Measurements from ENCODE around the gene CUX1.

Gene CUX1

DNA sequence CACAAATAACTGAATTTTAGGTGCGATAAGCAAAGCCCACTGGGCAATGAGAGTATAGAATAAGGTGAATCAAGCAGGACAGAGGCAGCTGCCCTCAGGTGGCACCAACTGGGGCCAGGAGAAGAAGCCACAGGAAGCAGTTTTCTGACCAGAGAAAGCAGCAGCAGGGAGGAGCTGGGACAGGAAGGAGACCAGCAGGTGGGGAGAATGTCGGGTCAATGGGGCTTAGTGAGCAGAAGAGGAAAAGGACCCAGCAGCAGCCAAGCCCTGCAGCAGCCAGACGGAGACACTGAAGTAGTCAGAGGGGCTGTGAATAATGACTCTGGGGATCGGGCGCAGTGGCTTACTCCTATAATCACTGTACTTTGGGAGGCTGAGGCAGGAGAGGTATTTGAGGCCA is 259.7 kb downstream of the CUX1 start:
- no peak for DNase-seq (ENCODE audit: low read depth)
- TF ChIP-seq CTCF (conservative IDR thresholded peaks at IDR 0.05; ENCODE audit: control insufficient read depth, insufficient read depth, low read depth, low read length): no peak
- H3K4me3 ChIP-seq (ENCODE audit: control insufficient read depth, low read depth, low read length): no peak overlapping the region

DNA sequence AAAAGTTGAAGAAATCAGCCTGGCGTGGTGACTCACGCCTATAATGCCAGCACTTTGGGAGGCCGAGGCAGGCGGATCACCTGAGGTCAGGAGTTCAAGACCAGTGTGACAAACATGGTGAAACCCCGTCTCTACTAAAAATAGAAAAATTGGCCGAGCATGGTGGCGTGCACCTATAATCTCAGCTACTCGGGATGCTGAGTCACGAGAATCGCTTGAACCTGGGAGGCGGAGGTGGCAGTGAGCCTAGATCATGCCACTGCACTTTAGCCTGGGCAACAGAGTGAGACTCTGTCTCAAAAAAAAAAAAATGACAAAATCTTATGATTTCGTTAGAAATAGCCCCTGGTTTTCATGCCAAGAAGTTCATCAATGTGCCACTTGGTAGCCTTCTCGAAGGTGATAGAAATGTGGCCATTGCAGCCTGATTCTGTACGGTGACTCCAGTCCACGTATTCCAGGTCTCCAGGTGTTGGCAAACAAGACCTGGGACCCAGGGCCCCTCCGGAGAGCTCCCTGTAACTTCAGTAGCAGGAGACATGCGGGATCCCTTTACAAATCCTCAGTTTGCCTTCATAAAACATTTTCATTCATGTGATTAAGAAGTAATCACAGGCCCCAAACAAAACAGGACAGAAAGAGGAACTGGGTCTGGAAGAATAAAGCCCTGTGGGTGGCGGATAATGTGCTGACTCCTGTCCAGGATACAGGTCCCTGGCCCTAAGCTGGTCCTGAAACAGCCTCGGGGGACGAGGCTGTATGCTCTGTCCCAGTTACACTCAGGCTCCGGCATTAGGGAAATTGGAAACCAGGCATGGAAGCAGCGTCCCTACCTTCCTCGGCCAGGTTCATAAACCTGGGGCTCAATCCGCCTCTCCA is 262.0 kb downstream of the CUX1 start:
- no peak overlapping the region for H3K4me3 ChIP-seq (ENCODE audit: control insufficient read depth, low read depth, low read length)
- no peak for DNase-seq (ENCODE audit: low read depth)
- no peak for TF ChIP-seq CTCF (conservative IDR thresholded peaks at IDR 0.05; ENCODE audit: control insufficient read depth, insufficient read depth, low read depth, low read length)

DNA sequence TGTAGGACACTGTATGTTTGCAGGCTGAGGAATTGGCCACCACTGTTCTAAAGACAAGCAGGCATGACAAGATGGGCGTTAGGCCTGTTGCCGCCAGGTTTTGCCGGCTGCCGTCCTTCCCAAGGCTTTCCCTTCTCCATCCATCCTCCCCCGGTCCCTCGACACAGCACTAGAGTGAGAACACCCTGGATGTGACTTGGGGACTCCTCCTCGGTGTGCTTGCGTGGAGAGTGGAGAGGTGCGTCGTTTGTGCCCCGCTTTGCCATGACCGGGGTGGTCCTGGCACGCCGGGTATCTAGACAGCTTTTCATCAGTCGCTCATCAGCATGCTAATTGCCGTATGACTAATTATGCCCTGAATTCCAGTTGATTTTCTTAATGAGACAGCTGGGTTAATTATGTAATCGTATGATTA is 262.6 kb downstream of the CUX1 start:
- DNase-seq (ENCODE audit: low read depth): no peak
- no peak overlapping the region for H3K4me3 ChIP-seq (ENCODE audit: control insufficient read depth, low read depth, low read length)
- no peak for TF ChIP-seq CTCF (conservative IDR thresholded peaks at IDR 0.05; ENCODE audit: control insufficient read depth, insufficient read depth, low read depth, low read length)

DNA sequence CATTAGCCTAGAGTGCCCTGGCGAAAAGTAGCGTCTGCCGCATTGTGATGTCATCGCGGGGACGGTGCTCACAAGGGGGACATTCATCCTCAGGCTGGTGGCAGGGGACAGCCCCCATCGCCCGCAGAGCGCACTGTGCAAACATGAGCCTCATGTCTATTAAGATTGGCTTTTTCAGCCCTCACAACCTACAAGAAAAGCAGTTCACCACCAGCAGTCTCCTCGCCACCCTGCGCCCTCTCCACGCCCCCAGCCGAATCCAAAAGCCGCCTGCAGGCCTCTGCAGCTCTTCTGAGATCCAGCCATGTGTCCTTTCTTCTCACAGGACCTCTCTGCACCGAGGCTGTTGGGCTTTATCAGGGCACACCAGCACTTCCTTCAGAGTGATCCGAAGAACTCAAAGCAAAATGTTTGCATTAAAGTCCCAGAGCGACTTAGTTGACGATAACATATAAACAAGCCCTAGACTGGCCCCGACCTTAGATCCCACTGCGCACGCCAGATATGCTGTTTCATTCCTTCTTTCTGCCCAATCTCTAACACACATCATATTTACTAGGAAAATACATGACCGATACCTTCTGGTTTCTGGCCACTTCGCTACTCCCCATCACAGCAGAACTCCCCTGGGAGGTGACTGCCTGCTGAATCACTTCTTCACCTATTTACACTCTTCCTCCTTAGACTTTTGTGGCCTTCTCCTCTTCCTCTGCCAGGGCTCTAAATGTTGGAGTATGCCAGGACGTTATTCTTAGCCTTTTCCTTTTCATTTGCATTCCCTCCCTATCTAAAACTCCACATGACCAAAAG is 263.2 kb downstream of the CUX1 start:
- no peak for TF ChIP-seq CTCF (conservative IDR thresholded peaks at IDR 0.05; ENCODE audit: control insufficient read depth, insufficient read depth, low read depth, low read length)
- no peak overlapping the region for H3K4me3 ChIP-seq (ENCODE audit: control insufficient read depth, low read depth, low read length)
- peak; percentile 28 for DNase-seq (ENCODE audit: low read depth)

DNA sequence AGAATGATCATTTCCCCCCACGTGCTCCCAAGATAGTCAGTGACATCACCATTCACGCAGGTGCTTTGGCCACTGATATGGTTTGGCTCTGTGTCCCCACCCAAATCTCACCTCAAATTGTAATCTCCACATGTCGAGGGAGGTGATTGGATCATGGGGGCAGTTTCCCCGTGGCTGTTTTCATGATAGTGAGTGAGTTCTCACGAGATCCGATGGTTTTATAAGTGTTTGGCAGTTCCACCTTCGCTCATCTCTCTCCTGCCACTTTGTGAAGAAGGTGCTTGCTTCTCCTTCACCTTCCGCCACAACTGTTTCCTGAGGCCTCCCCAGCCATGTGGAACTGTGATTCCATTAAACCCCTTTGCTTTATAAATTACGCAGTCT is 263.8 kb downstream of the CUX1 start:
- no peak for DNase-seq (ENCODE audit: low read depth)
- no peak overlapping the region for H3K4me3 ChIP-seq (ENCODE audit: control insufficient read depth, low read depth, low read length)
- no peak for TF ChIP-seq CTCF (conservative IDR thresholded peaks at IDR 0.05; ENCODE audit: control insufficient read depth, insufficient read depth, low read depth, low read length)

DNA sequence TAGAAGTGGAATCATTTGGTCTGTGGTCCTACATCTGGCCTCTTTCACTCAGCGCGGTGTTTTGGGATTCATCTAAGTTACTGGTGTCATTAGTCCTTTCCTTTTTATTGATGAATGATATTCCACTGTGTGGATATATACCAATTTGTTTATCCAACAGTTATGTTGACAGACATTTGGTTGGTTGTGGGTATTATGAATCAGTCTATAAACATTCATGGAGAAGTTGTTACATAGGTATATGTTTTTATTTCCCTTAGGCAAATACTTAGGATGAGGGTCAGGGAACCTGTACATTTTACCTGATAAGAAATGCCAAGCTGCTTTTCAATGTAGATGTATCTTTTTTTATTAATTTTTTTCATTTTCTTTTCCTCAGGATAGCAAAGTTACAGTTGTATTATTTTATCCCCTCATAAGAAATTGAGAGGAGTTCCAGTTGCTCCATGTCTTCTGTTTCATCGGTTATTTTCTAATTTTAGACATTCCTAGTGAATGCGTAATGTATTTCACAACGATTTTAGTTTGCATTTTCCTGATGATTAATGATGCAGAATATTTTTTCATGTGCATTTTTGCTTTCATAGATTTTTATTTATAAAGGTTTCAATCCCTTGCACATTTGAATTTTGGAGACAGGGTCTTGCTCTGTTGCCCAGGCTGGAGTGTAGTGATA is 265.4 kb downstream of the CUX1 start:
- DNase-seq (ENCODE audit: low read depth): no peak
- no peak overlapping the region for H3K4me3 ChIP-seq (ENCODE audit: control insufficient read depth, low read depth, low read length)
- no peak for TF ChIP-seq CTCF (conservative IDR thresholded peaks at IDR 0.05; ENCODE audit: control insufficient read depth, insufficient read depth, low read depth, low read length)

All from fibroblast of mammary gland (primary cell).